GM12801 (cell line): ENCODE data around the gene MAMLD1.

Source experiments
- TF ChIP-seq, protein P1 (sequence below): IDR thresholded peaks from one replicate; pipeline ENCODE4 v1.5.1; 2011; ENCODE audit warnings: control low read depth; ENCODE audit not compliant: insufficient read length; ENCODE audit errors: extremely low read depth

The MAMLD1 gene

GRCh38 chrX:150451953-150452352, 88.8 kb downstream of the MAMLD1 start:
- TF ChIP-seq, protein P1, sequence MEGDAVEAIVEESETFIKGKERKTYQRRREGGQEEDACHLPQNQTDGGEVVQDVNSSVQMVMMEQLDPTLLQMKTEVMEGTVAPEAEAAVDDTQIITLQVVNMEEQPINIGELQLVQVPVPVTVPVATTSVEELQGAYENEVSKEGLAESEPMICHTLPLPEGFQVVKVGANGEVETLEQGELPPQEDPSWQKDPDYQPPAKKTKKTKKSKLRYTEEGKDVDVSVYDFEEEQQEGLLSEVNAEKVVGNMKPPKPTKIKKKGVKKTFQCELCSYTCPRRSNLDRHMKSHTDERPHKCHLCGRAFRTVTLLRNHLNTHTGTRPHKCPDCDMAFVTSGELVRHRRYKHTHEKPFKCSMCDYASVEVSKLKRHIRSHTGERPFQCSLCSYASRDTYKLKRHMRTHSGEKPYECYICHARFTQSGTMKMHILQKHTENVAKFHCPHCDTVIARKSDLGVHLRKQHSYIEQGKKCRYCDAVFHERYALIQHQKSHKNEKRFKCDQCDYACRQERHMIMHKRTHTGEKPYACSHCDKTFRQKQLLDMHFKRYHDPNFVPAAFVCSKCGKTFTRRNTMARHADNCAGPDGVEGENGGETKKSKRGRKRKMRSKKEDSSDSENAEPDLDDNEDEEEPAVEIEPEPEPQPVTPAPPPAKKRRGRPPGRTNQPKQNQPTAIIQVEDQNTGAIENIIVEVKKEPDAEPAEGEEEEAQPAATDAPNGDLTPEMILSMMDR, result no peak

DNA sequence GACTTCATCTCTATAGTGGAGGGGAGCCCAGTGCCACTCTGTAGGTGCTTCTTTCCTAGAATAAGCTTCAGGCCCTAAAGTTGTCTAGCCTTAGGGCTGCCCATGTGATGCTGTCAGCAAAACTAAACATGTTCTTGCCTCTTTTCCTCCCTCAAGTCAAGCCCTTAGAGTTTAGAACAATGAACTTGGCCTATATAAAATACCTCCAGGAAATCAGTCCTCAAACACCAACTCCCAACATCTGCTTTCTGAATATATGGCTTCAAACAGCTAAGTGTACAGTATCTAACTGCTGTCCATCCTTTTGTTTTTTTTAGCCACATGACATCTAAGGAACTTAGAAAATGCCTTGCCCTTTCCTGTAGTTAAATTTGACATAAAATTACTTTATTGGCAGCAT, 91.0 kb downstream of the MAMLD1 start:
- TF ChIP-seq, protein P1, result no peak

DNA sequence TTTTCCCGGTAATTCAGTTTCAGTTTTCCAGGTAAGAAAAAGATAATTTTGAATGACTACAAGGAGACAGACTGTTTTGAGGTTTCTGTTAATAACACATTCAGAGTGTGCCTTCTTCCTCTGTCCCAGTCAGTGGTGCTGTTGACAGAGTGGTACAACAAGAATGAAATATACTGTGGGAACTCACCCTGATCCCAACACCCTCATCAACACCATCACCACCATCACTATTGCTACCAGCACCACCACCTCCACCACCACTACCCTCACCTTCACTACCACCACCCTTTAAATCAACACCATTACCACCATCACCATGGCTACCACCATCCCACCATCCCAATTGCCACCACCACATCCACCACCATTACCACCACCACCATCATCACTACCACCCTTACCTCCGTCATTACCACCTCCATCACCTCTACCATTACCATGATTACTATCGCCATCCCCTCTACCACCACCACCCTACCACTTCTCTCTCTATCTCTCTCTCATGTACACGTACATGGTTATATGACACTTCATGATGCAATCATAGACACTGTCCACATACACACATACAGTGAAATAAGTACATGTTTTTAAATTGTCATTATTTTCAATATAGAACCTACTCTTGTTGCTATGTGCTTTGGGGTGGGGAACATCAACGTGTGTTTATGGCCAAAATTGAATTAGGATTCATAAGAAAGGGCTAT, 91.5 kb downstream of the MAMLD1 start:
- TF ChIP-seq, protein P1, result no peak

- TF ChIP-seq, protein P1, result no peak
These were observed 92.1 kb downstream of the MAMLD1 start for GRCh38 chrX:150455215-150455608.

DNA sequence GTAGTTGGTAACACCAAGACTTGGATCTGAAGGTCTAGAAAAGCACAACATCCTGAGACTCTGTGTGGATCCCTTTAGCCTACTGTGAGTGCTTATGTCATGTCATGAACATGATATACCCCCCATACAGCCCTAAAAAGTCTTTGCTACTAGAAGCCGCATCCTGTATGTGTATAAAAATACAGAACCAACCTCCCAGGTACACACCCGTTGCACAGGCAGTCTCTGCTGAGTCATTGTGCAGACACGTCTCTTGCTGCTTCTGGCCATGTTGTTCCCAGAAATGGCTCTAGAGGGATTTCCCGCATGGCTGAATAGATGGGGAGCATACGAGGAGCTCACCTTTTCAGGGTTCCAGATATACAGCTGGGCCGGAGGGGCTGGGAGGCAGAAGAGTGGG, 93.3 kb downstream of the MAMLD1 start:
- TF ChIP-seq, protein P1, result no peak

- TF ChIP-seq, protein P1, result no peak
These were observed 93.8 kb downstream of the MAMLD1 start for GRCh38 chrX:150456941-150457340.

GRCh38 chrX:150459196-150459595, 96.1 kb downstream of the MAMLD1 start:
- TF ChIP-seq, protein P1, result no peak
